Activated gamma-delta T cell (primary cell): ENCODE results near the gene PTPRF.
"Not testable (repeated sequence)": the region's sequence is repeated elsewhere in the genome, so short reads cannot be mapped to it uniquely, and the experiment has no call there.

Source experiments
- DNase-seq: peaks from one replicate; lab custom pipeline; 2025; lab: John Stamatoyannopoulos, UW
- total RNA-seq, 2 donors: gene quantifications; one replicate each; lab custom pipeline; 2026; lab: John Stamatoyannopoulos, UW

Gene PTPRF
- total RNA-seq, result 2.8 to 7.8 reads per million in 2 donors

DNA sequence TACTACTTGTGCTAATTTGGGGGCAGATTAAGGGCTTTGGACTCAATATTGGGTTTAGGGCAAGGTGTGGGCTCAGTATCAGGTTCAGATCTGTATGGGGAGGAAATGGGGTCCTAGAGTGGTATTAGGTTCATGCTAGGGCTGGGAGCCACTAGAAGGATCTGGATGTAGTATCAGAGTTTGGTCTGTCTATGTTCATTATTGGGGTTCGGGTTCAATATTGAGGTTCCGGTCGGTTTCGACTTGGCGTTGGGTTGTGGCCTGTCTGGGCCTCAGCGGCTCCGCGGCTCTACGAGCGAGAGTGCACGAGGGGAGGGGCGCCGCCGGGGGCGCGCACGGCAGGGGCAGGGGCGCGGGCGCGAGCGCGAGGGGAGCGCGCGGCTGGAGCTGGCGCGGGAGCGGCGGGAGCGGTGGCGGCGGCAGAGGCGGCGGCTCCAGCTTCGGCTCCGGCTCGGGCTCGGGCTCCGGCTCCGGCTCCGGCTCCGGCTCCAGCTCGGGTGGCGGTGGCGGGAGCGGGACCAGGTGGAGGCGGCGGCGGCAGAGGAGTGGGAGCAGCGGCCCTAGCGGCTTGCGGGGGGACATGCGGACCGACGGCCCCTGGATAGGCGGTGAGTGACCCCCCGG, at the start of gene PTPRF:
TSS of gene PTPRF (plus strand) at position 401 of the 624 bp plus-strand sequence. CDS start 14,193 bp downstream, outside the sequence.
- DNase-seq, result no peak

DNA sequence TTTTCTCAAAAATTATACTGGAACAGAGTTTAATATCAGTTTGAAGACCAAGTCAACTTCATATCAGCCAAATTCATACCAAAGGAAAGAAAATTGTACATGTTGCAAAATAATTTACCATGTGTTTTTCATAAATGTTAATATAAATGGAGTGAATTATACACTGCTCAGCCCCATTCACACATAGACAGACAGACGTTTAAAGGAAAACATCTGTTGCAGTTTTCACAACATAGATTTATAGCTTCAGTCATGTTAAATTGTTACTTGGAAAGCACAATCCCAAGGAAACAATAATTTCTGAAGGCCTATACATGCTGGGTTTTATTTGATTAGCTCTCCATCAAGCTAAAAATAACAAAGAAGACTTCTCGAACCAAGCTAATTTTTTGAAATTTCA, 49.2 kb upstream of the PTPRF start:
- no peak for DNase-seq

DNA sequence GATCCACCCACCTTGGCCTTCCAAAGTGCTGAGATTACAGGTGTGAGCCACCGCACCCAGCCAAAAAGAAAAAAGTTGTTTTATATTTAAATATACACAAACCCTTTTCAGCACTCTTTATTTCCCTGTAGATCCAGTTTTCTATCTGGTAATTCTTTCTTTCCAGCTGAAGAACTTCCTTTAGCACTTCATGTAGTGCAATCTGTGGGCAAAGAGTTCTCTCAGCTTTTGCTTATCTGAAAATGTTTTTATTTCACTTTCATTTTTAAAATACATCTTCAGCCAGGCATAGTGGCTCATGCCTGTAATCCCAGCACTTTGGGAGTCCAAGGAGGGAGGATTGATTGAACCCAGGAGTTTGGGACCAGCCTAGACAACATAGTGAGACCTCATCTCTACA, 48.5 kb upstream of the PTPRF start:
- DNase-seq, result no peak

DNA sequence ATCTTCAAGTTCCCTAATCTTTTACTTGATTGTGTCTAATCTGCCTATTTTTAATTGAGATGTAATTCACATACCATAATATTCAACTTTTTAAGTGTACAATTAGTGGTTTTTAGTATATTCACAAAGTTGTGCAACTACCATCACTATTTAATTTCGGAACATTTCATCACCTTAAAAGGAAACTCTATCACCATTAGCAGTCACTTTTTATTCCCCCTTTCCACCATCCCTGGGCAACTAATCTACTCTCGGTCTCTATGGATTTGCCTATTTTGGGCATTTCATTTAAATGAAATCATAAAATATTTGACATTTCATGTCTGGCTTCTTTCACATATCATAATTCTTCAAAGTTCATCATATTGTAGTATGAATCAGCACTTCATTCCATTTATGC, 46.3 kb upstream of the PTPRF start:
- DNase-seq, result no peak

DNA sequence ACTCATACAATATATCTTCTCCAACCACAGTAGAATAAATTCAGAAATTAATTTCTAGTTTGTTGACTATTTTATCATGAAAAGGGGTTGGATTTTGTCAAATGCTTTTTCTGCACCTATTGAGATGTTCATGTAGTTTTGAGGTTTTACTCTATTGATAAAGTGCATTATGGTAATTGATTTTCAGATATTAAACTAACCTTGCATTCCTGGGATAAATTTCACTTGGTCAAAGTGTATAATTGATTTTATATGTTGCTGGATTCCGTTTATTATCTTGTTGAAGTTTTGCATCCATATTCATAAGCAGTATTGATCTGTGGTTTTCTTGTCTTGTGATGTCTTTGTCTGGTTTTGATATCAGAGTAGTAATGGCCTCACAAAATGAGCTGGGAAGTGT, 42.5 kb upstream of the PTPRF start:
- DNase-seq, result no peak

DNA sequence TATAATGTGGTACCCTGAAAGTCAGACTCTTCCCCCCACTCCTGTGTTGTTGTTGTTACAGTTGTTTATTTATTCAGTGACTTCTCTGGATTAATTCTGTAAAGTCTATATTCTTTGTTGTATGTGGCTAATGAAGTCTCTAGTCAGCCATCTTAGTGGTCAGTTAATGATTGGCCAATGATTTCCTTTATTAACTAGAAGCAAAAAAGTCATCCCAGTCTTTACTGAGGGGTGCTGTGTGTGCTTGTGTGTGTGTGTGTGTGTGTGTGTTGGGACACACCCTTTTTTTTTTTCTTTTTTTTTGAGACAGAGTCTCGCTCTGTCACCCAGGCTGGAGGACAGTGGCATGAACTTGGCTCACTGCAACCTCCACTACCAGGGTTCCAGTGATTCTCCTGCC, 39.6 kb upstream of the PTPRF start:
- no peak for DNase-seq

DNA sequence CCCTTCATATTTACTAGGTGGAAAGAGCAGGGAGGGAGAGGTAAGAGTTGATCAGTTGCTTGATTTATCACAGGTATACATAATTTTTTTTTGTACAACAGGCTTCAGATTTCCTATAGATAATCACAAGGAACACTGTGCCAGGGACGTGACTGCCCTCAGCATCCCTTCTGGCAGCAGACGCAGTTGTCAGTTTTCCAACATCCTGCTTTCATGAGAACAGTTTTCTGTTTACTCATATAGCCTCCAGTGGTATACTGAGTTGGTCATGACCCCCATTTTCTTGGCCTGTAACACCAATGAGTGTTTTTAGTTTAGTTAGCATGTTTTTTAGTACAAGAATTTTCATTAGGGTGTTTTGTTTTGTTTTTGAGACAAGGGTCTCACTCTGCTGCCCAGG, 37.9 kb upstream of the PTPRF start:
- no peak for DNase-seq

DNA sequence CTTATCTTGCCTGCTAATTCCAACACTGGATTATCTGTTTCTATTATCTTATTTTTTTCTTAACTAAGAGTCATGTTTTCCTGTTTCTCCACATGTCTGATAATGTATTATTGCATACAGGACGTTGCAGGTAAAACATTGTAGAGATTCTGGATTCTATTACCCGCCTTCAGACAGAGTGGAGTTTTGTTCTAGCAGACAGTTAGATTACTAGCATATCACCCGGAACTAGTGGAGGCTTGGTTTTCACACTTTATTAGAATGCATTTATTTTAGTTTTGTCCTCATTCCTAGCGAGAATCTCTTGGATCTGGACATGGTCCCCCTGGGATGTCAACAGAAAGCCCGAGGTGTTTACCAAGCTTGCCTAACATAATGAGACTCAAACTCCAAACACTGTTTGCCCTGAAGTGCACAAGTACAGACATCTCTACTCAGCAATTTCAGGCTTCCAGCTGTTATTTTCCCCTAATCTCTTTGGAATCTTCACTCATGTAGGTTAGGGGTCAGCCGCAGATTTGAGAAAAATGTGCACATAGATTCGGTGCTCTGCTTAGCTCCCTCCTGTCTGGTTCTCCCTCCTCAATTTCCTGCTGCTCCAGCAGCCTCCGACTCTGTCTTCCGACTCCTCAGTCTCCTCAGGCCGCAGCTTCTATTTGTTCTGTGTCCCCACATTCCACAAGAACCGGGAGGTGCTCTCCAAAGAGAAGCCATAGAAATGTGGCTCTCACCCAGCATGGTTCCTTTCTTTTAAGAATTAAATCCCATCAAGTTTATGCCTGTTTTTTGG, 36.8 kb upstream of the PTPRF start:
- DNase-seq, result no peak

DNA sequence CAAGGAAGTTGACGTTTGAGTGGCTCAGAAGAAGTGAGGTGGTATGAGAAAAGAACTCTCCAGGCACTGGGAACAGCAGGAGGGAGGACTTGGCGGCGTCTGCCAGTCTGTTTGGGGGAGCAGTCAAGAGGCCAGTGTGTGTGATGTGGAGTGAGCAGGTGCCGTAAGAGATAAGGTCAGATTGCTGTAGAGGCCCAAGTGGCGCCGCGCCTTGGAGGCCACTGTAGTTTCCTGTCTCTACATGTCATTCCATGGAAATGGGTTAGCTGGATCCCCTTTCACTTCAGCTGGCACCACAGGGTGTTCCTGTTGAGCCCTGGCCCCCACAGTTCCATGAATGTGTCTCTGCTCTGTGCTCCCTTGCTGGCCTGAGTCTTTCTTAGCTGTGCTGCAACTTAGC, 35.5 kb upstream of the PTPRF start:
- DNase-seq, result no peak

DNA sequence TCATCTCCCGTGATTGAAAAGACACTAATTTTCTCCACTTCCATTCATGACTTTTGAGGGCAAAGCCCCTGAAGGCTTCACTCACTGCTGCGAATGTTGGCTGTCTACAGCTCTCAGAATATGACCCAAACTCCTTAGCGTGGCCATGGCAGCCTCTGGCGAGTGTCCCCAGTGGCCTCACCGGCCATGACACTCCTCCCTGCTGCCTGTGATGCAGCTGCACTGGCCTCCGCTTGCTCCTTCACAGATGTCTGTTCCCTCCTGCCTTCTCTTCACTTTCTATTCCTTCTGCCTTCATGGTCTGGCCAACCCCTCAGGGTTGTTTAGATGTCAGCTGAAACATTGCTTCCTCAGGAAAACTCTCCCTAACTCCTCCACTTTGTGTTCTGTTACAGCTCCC, 30.8 kb upstream of the PTPRF start:
- DNase-seq, result no peak

DNA sequence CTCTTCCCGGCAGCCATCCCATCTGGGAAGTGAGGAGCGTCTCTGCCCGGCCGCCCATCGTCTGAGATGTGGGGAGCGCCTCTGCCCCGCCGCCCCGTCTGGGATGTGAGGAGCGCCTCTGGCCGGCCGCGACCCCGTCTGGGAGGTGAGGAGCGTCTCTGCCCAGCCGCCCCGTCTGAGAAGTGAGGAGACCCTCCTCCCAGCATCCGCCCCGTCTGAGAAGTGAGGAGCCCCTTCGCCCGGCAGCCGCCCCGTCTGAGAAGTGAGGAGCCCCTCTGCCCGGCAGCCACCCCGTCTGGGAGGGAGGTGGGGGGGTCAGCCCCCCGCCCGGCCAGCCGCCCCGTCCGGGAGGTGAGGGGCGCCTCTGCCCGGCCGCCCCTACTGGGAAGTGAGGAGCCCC, 28.9 kb upstream of the PTPRF start:
- not testable (repeated sequence) for DNase-seq

DNA sequence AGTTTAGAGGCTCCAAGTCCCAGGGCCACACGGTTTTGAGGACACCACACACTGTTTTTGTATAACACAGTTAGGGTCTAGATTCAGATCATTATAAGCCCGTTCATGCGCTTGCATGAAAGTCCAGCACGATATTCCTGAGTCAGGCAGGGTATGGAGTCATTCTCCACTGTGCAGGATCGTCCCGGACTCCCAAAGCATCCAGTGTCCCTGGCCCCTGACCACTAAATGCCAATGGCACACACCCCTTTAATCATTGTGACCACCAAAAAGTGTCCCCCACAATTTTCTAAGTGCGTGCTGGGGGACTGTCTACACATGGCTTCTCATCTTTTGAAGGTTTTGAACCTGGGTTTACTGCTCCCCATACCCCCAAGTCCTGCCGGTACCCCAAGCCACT, 27.1 kb upstream of the PTPRF start:
- DNase-seq, result no peak

DNA sequence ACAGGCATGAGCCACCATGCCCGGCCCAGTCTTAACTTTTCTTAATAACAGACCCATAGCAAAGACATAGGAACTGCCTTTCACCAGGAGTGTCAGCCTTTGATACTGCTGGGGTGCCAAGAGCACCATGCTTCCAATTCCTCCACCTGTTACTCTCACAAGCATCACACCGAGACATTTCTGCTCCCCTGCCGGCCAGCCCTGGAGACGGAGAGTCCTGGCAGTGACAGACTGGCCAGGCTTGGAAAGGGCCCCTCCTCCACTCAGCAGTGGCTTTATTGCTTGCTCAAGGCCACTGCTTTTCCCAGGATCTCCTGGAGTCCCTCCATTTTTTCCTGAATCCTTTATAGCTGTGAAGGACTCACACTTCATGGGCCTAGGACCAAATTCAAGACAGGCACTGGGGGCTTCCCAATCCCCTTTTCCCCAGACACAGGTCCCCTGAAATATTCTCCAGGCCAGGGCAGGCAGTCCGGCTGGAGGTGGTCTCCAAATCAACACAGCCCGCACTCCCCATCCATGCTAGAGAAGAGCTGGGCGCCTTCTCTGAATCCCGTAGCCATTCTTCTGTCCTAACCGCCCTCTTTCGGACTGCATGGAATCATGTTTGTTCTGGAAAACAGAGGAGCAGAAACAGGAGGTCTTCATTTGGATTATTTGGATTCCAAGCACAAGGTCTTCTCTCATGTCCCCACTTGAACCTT, 25.5 kb upstream of the PTPRF start:
- no peak for DNase-seq

DNA sequence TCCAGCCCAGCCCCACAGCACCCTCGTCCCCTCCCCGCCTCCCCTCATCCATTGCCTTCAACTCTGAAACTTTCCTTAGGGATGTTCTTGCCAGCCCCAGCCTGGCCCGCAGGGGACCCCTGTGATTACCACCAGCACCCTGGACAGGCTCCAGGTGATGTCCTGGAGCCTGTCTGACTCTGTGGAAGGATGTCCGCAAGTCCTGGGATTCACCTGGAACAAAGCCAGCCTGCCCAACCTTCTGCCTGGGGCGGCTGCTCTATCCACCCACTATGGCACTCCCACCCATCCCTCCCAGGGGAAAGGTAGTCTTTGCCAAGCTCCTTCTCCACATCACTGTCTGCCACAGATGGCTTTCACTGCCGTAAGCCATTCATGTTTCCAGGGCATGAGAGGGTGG, 24.4 kb upstream of the PTPRF start:
- no peak for DNase-seq

DNA sequence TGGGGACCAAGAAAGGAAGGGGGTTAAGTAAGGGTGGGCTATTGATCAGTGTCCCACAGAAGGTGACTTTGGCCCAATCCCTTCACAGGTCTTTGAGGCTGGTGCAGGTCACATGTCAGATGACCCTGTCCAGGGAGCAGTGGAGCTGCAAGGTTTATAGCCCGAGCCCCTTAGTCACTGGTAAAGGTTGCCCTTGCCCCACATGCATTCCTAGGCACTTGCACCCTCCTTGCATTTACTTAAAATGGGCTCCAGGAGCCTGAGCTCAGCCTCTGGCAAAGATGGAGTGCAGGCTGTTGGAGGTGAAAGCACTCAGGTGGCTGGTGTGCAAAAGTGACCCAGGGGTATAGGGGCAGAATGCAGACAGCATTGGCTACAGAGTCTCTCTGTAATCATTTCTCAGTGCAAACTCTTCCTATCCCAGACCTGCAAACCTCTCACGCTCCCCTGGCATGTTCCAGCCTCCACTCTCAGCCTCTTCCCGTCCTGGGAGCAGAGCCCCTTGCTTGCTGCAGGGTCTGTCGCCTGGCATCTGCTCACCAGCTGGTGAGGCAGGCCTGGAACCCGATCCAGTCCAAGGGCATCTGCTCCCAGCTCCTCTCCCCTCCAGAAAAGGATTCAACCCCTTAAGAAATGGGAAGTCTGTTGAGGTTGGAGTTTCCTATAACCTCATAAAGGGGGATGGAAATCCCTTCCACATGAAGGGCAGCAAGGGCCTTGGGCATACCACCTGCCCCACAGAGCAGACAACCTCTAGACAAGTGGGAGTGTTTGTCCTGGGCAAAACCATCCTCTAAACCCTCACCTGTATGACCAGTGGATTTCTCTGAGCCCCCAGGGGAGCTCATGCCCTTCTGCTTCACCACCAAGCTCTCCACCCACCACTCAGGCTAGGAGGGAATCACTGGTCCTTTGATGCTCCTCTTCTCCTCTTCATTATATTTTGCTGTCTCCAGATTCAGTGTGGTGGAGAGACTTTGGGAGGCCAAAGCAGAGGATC, 23.1 kb upstream of the PTPRF start:
- no peak for DNase-seq

DNA sequence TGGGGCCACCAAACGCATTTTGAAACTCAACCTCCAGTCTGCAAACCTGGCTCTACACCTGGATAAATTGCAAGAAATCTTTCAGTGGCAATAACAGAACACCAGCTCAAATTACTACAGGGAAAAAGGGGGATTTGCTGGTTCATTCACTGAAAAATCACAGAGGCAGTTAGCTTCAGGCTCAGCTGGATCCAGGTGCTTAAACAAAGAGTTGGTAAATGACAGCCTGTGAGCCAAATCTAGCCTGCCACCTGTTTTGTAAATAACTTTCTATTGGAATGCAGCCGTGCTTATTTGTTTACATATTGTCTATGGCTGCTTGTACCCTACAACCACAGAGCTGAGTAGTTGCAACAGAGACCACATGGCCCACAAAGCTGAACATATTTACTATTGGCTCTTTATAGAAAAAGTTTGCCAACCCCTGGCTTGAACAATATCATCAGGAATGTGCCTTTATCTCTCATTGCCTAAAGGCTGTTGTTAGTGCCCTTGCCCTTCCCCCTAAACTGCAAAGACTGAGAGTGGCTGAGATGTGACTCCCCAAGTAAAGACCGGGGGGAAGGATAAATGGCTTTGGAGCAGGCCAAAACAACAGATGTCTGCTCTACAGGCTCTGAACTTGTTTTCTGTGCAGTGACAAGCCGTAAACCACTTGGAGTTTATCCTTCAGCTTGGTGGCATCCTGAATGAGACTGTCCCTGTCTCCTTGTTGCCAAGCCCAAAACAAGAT, 21.5 kb upstream of the PTPRF start:
- DNase-seq, result no peak

DNA sequence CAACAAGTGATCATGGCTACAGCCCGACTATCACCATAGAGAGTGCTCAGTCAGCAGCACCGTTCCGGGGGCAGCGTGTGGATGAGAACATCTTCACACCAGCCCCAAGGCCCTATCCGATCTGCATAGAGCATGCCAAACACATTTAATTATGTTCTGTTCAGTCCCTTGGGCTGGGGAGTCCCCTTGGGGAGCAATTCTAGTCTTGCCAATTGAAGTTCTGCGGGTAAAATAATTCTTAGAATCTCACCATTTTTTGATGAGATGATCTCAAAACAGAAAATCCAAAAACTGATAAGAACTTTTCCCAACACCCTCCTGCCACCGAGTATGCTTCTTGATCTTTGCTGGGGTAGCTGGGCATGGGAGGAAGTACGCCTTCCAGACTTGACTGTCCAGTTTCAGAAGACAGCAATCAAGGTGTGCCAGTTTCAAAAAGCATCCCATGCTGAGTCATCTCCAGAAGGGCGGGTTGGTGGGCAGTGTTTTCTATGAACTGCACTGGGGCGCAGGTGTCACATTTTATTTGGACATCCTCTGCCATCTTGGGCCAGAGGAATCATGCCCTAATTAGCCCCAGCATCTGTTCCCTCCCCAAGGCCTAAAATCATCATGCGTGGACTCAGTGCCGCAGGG, 20.8 kb upstream of the PTPRF start:
- DNase-seq, result no peak

DNA sequence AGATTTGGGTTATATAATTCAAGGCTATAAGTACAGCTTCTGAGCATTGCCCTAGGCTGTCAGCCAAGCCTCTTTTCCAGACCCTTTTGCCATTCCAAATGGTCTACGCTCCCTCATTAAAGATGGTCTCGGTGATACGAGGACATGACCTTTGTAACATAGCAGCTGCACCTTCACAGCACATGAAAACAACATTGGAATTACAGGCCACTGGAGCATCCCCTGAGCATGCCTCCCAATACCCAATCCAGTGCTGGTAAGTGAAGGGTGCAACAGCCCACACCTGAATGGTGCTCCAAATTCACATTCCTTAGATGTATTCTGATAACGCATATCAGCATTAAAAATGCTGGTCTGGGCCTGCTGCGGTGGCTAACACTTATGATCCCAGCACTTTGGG, 20.1 kb upstream of the PTPRF start:
- DNase-seq, result no peak

DNA sequence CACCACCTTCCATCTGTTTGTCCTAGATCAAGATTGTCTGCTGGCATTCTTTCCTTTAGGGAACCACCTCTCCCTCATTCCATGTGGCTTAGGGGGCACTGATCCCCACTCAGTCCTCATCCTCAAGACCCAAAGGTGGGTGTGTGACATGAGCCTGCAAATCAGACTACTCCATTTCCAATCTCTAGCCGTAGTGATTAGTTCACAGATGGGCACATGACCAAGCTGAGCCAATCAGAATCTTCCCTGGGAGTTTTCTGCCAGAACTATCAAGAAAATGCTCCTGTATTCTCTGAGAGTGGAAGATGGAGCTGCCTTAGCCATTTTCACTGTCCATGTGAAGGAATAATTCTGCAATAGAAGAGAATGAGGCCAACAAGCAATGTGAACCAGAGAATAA, 19.3 kb upstream of the PTPRF start:
- no peak for DNase-seq

DNA sequence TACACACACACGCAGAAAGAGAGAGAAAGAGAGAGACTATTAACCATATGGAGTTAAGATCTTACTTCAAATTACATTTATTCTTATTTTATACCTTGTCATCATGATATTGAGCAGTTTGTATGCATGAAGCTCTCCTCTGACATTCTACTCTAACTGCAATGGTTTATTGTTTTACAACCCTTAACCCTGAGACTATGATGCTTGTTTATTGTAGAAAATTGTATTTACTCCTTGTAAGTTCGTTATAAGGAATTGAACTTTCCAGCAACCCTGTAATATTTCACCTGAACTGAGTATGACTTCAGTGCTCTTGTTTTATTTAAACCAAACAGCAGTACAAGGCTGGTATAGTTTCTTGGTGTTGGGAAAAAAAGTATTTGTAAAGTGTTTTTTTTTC, 18.6 kb upstream of the PTPRF start:
- DNase-seq, result no peak

DNA sequence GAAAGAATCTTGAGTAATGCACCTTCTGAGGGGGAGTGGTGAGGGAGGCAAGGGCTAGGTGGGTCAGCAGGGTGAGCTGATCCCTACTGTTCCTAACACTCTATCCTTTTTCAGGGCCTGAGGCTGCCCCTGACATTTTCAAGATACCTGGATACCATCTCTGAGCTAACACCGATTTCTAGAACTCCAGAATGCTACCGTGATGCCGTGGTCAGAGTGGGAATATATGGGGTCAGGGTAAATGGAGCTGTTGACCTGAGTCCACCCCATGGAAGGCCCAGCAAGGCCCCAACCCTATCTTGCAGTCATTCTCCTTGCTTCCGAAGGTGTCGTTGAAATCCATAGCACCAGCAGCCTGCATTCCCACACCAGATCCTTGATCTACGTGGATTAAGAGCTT, 18.0 kb upstream of the PTPRF start:
- no peak for DNase-seq
